Mesendoderm (in vitro differentiated cells): Measurements from ENCODE around the gene LINGO3.

Source experiments
- DNase-seq: peaks from one replicate; pipeline ENCODE4 v3.0.0; 2013
- H2AK5ac ChIP-seq: 2 replicates; pipeline ENCODE4 v1.6.1; 2013; ENCODE audit warnings: low read length, inconsistent platforms
- H2BK120ac ChIP-seq: 2 replicates; pipeline ENCODE4 v1.6.1; 2013; ENCODE audit warnings: low read depth, mild to moderate bottlenecking, low read length, moderate library complexity, mixed read lengths
- H2BK15ac ChIP-seq: replicated peaks from 2 replicates; pipeline ENCODE4 v1.6.1; 2013; ENCODE audit warnings: low read depth, mild to moderate bottlenecking, moderate library complexity
- H2BK5ac ChIP-seq: 2 replicates; pipeline ENCODE4 v1.6.1; 2013; ENCODE audit warnings: low read length, inconsistent platforms
- H3K18ac ChIP-seq: 2 replicates; pipeline ENCODE4 v1.6.1; 2013; ENCODE audit warnings: mild to moderate bottlenecking, low read length, mixed read lengths
- H3K23ac ChIP-seq: one replicate; pipeline ENCODE4 v1.6.1; 2013; ENCODE audit warnings: low read length
- H3K27ac ChIP-seq: 2 replicates; pipeline ENCODE4 v1.5.1; 2013; ENCODE audit warnings: low read depth, mild to moderate bottlenecking, inconsistent platforms, low read length, moderate library complexity
- H3K27me3 ChIP-seq: 2 replicates; pipeline ENCODE4 v1.6.1; 2013; ENCODE audit warnings: low read length, control low read depth, mild to moderate bottlenecking, inconsistent platforms; ENCODE audit not compliant: insufficient read depth, poor library complexity
- H3K36me3 ChIP-seq: 2 replicates; pipeline ENCODE4 v1.6.1; 2013; ENCODE audit warnings: low read length, inconsistent platforms; ENCODE audit not compliant: control insufficient read depth, insufficient read depth
- H3K4ac ChIP-seq: one replicate; pipeline ENCODE4 v1.6.1; 2013; ENCODE audit warnings: low read depth, mild to moderate bottlenecking, low read length, moderate library complexity
- H3K4me1 ChIP-seq: 2 replicates; pipeline ENCODE4 v1.6.1; 2013; ENCODE audit warnings: low read depth, low read length, inconsistent platforms; ENCODE audit not compliant: control insufficient read depth
- H3K4me2 ChIP-seq: 2 replicates; pipeline ENCODE4 v1.6.1; 2013; ENCODE audit warnings: low read length
- H3K4me3 ChIP-seq: 2 replicates; pipeline ENCODE4 v1.5.1; 2013; ENCODE audit warnings: mild to moderate bottlenecking, low read length
- H3K56ac ChIP-seq: one replicate; pipeline ENCODE4 v1.6.1; 2013; ENCODE audit warnings: low read length
- H3K79me1 ChIP-seq: 2 replicates; pipeline ENCODE4 v1.6.1; 2013; ENCODE audit warnings: low read length, inconsistent platforms
- H3K79me2 ChIP-seq: 2 replicates; pipeline ENCODE4 v1.6.1; 2013; ENCODE audit warnings: mild to moderate bottlenecking, low read length; ENCODE audit not compliant: control insufficient read depth, insufficient read depth
- H3K9ac ChIP-seq: 2 replicates; pipeline ENCODE4 v1.6.1; 2013; ENCODE audit warnings: low read length, inconsistent platforms
- H4K5ac ChIP-seq: one replicate; pipeline ENCODE4 v1.6.1; 2013; ENCODE audit warnings: low read length
- H4K8ac ChIP-seq: one replicate; pipeline ENCODE4 v1.6.1; 2013; ENCODE audit warnings: low read depth, mild to moderate bottlenecking, control low read depth, low read length, moderate library complexity
- WGBS: extraction: QIAGEN DNeasy Blood & Tissue Kit; methylation state at CpG from one replicate; pipeline ENCODE4 v1.1.7; 2013; ENCODE audit warnings: low lambda C conversion rate, missing lambda C conversion rate; ENCODE audit not compliant: insufficient coverage; ENCODE audit errors: extremely low coverage; 5-methylcytosine and 5-hydroxymethylcytosine counted together

LINGO3 gene

DNA sequence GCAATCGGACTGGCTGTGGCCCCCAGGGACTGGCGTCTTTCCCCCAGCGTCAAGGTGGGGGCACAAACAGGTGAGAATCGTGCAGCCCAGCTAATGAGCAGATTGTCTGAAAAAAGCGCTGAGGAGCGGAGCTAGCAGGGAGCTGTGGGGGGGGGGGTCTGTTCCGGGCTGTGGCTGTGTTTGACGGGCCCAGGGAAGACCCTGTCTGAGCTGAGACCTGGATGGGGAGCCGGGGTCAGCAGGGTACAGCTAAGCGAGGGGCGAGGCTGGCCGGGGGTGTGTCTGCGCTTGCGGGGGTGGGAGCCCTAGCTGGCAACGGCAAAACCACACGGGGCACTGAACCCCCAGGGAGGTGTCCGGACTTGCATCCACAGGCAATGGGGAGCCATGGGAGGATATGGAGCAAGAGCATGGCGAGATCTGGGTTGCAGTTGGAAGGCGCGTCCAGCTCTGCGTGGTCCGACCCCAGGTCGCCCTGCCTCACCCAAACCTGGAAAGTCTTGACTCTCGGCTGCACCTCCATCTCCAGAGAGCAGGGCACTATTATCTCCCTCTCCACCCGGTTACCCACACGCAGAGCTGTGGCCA is 4.6 kb downstream of the LINGO3 start:
- H3K4me2 ChIP-seq: no peak overlapping the region
- no peak overlapping the region for H2BK120ac ChIP-seq
- WGBS: no CpG with 5 or more reads among the region's 26 CpGs
- no peak overlapping the region for H3K18ac ChIP-seq
- no peak overlapping the region for H2BK15ac ChIP-seq
- H3K56ac ChIP-seq: no peak overlapping the region
- H3K23ac ChIP-seq: no peak overlapping the region
- H3K36me3 ChIP-seq: no peaks in the 10 kb centered on the region
- H3K79me1 ChIP-seq: no peaks in the 10 kb centered on the region
- no peak overlapping the region for H4K5ac ChIP-seq
- H3K4ac ChIP-seq: no peak overlapping the region
- H3K4me1 ChIP-seq: no peaks in the 10 kb centered on the region
- H3K27ac ChIP-seq: no peak overlapping the region
- peaks cover 7% of the 10 kb centered on the region for H3K27me3 ChIP-seq
- no peak overlapping the region for H4K8ac ChIP-seq
- H3K9ac ChIP-seq: no peak overlapping the region
- H2AK5ac ChIP-seq: no peak overlapping the region
- H3K79me2 ChIP-seq: no peaks in the 10 kb centered on the region
- H3K4me3 ChIP-seq: no peak overlapping the region
- H2BK5ac ChIP-seq: no peak overlapping the region
- DNase-seq: no peak

DNA sequence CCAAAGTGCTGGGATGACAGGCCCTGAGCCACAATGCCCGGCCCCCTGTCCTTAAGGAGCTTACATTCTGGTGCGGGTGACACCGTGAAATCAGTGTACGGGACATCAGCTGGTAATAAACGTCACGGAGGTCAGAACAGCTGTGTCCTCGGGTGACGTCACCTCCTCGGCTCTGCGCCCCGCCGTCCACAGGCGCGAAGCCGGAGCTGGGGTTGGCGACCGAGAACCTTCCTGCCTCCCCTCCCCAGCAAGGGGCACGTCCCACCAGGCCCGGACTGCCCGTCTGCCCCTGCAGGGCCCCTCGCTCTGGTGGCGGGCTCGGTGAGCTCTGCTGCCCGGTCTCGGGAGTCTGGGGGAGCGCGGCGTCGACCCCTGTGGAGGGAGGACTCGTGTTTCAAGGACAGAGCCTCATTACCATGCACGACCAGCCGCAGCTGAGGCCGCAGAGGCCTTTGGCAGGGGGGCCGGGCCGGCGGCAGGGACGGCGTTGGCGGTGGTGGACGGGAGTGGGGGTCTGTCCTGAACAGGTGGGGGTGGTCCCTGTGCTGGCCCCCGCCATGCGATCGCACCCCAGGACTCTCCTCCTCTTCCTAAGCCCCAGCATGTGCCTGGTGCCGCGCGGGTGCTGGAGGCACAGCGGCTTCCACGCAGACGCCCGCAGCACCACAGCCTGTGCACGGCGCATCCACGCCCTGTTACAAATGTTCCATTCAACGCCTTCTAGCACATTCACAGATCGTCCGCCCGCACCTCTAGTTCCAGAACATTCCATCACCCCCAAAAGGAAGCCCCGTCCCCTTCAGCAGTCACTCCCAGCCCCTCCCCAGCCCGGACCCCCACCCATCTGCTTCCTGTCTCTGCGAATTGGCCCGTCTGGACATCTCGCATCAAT is 5.4 kb downstream of the LINGO3 start:
- H2BK15ac ChIP-seq: no peak overlapping the region
- DNase-seq: peak; percentile 52
- H3K56ac ChIP-seq: peak overlapping the region; percentile 8
- H3K4me3 ChIP-seq: no peak overlapping the region
- H4K5ac ChIP-seq: no peak overlapping the region
- H3K4ac ChIP-seq: no peak overlapping the region
- H3K18ac ChIP-seq: no peak overlapping the region
- no peak overlapping the region for H2AK5ac ChIP-seq
- peaks cover 2% of the 10 kb centered on the region for H3K27me3 ChIP-seq
- H3K27ac ChIP-seq: no peak overlapping the region
- no peak overlapping the region for H4K8ac ChIP-seq
- peak overlapping the region; percentile 3 for H3K9ac ChIP-seq
- H3K36me3 ChIP-seq: no peaks in the 10 kb centered on the region
- H3K79me2 ChIP-seq: no peaks in the 10 kb centered on the region
- no peak overlapping the region for H2BK120ac ChIP-seq
- WGBS: no CpG with 5 or more reads among the region's 62 CpGs
- no peak overlapping the region for H3K4me2 ChIP-seq
- H3K79me1 ChIP-seq: no peaks in the 10 kb centered on the region
- no peak overlapping the region for H3K23ac ChIP-seq
- no peaks in the 10 kb centered on the region for H3K4me1 ChIP-seq
- H2BK5ac ChIP-seq: no peak overlapping the region

DNA sequence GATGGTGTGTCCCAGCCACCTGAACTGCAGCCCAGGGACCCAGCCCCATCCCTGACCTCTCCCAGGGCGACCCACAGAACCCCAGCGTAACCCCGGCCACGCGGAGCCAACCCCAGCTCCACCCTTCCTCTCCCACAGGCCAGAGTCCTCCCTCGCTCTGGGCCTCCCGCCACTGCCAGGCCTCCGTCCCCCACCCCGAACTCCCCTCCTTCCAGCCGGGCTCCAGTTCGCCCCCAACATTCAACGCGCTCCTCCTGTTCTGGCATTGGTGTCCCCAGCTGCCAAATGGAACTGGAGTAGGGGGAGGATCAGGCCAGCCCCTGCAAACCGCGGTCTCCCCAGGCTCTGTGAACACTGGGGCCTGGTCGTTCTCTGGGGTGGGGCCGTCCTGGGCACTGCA is 7.4 kb downstream of the LINGO3 start:
- Histone ChIP-seq H3K27ac (no peak overlapping the region), H3K36me3 (no peaks in the 10 kb centered on the region), H3K4me3 (no peak overlapping the region), H2AK5ac (no peak overlapping the region), H3K9ac (no peak overlapping the region), H4K8ac (no peak overlapping the region), H3K79me2 (no peaks in the 10 kb centered on the region), H3K56ac (no peak overlapping the region), H3K18ac (no peak overlapping the region), H3K4me2 (no peak overlapping the region), H2BK5ac (no peak overlapping the region), H2BK120ac (no peak overlapping the region), H3K23ac (no peak overlapping the region), H2BK15ac (no peak overlapping the region), H3K4me1 (no peaks in the 10 kb centered on the region), H3K79me1 (no peaks in the 10 kb centered on the region), H4K5ac (no peak overlapping the region), H3K27me3 (no peaks in the 10 kb centered on the region), H3K4ac (no peak overlapping the region)
- DNase-seq: no peak
- no CpG with 5 or more reads among the region's 17 CpGs for WGBS

- H3K18ac ChIP-seq: no peak overlapping the region
- H3K27ac ChIP-seq: no peak overlapping the region
- H2AK5ac ChIP-seq: no peak overlapping the region
- no peak overlapping the region for H3K56ac ChIP-seq
- H3K4ac ChIP-seq: no peak overlapping the region
- H2BK15ac ChIP-seq: no peak overlapping the region
- H3K79me1 ChIP-seq: no peaks in the 10 kb centered on the region
- no peak overlapping the region for H4K8ac ChIP-seq
- WGBS: no CpG with 5 or more reads among the region's 16 CpGs
- H2BK5ac ChIP-seq: no peak overlapping the region
- no peak overlapping the region for H4K5ac ChIP-seq
- H3K23ac ChIP-seq: no peak overlapping the region
- H3K4me1 ChIP-seq: no peaks in the 10 kb centered on the region
- H3K27me3 ChIP-seq: peaks cover 6% of the 10 kb centered on the region
- no peak overlapping the region for H3K4me3 ChIP-seq
- no peaks in the 10 kb centered on the region for H3K36me3 ChIP-seq
- no peaks in the 10 kb centered on the region for H3K79me2 ChIP-seq
- DNase-seq: no peak
- H2BK120ac ChIP-seq: no peak overlapping the region
- no peak overlapping the region for H3K4me2 ChIP-seq
- no peak overlapping the region for H3K9ac ChIP-seq
Measured at GRCh38 chr19:2296141-2296540, 11.8 kb downstream of the LINGO3 start.

GRCh38 chr19:2294687-2295335 is 13.1 kb downstream of the LINGO3 start:
- no CpG with 5 or more reads among the region's 26 CpGs for whole genome bisulfite sequencing
- Histone ChIP-seq H3K18ac (no peak overlapping the region), H3K4ac (no peak overlapping the region), H2AK5ac (no peak overlapping the region), H3K4me3 (no peak overlapping the region), H4K8ac (no peak overlapping the region), H4K5ac (no peak overlapping the region), H2BK120ac (no peak overlapping the region), H3K36me3 (no peaks in the 10 kb centered on the region), H3K79me2 (no peaks in the 10 kb centered on the region), H3K9ac (no peak overlapping the region), H3K23ac (no peak overlapping the region), H3K27me3 (peaks cover 19% of the 10 kb centered on the region), H3K79me1 (no peaks in the 10 kb centered on the region), H3K4me1 (no peaks in the 10 kb centered on the region), H3K27ac (no peak overlapping the region), H3K56ac (no peak overlapping the region), H3K4me2 (no peak overlapping the region), H2BK15ac (no peak overlapping the region), H2BK5ac (no peak overlapping the region)
- no peak for DNase-seq
